Lung (tissue), 12 donors: ENCODE data around the gene RAB27A. TPM values are rescaled to one million over a fixed set of nuclear protein-coding genes. Genes with fewer than 3 reads are reported as not detected.

Source experiments
- ATAC-seq: fragments of 200-7000 bp; cut with Tn5 transposase; one replicate; pipeline ENCODE4 v1.9.1; 2020; ENCODE audit warnings: moderate number of reproducible peaks; ENCODE audit not compliant: insufficient read depth, low FRiP score
- DNase-seq, 3 donors: peaks; one replicate each; pipeline ENCODE4 v3.0.0-alpha.2; 2013 to 2017
- H3K27ac ChIP-seq, 2 donors: one replicate each; pipeline ENCODE4 v1.5.1; 2013; ENCODE audit warnings: mild to moderate bottlenecking in 2 of 2, moderate library complexity in 2 of 2, control low read depth in 1 of 2, inconsistent platforms in 1 of 2, low read depth in 1 of 2, low read length in 1 of 2
- H3K27me3 ChIP-seq, 3 donors: one replicate each; pipeline ENCODE4 v1.5.1; 2013; ENCODE audit warnings: low read length in 2 of 3; ENCODE audit not compliant: control insufficient read depth in 3 of 3, insufficient read depth in 3 of 3
- H3K36me3 ChIP-seq, 4 donors: one replicate each; pipeline ENCODE4 v1.5.1; 2013; ENCODE audit warnings: low read length in 4 of 4, mild to moderate bottlenecking in 1 of 4, moderate library complexity in 1 of 4; ENCODE audit not compliant: control insufficient read depth in 4 of 4, insufficient read depth in 4 of 4
- H3K4me1 ChIP-seq, 5 donors: one replicate each; pipeline ENCODE4 v1.5.1; 2013; ENCODE audit warnings: low read length in 5 of 5, mild to moderate bottlenecking in 2 of 5, moderate library complexity in 1 of 5; ENCODE audit not compliant: control insufficient read depth in 5 of 5, insufficient read depth in 5 of 5
- H3K4me3 ChIP-seq: one replicate; pipeline ENCODE4 v1.5.1; 2013; ENCODE audit warnings: mild to moderate bottlenecking, control low read depth, moderate library complexity
- H3K9ac ChIP-seq, 2 donors: one replicate each; pipeline ENCODE4 v1.5.1; 2013; ENCODE audit warnings: low read length in 2 of 2, control low read depth in 1 of 2; ENCODE audit not compliant: insufficient read depth in 1 of 2
- H3K9me3 ChIP-seq, 4 donors: one replicate each; pipeline ENCODE4 v1.5.1; 2013; ENCODE audit warnings: low read length in 3 of 4, mild to moderate bottlenecking in 1 of 4, moderate library complexity in 1 of 4; ENCODE audit not compliant: control insufficient read depth in 4 of 4, insufficient read depth in 3 of 4
- WGBS, 2 donors: extraction: QIAGEN DNeasy Blood & Tissue Kit; methylation state at CpG; one replicate each; pipeline ENCODE4 v1.1.7; 2013; 5-methylcytosine and 5-hydroxymethylcytosine counted together
- polyA plus RNA-seq, 2 donors: library from polyadenylated mRNA; stranded (reverse); fragments of 200-250 nt; gene quantifications; one replicate each; pipeline ENCODE4 v1.2.1, GENCODE V29; 2013
- total RNA-seq, 2 donors: library from RNA; depleted of rRNA in 1 of 2; stranded (reverse); fragments of >200 nt in 1 of 2; gene quantifications; one replicate each; pipeline ENCODE4 v1.2.1, GENCODE V29; 2014 to 2021
- TF ChIP-seq, protein P1 (sequence below): IDR thresholded peaks from 2 replicates; pipeline ENCODE4 v1.5.1; 2012; ENCODE audit warnings: mild to moderate bottlenecking; ENCODE audit errors: control extremely low read depth, extremely low read depth
- donor health status: control.
- donor health status: control.
- donor health status: Bipolar disorder and iron deficiency.
- donor health status: healthy.
- donor health status: DM: yes; HTN: yes; CAD: no.

Gene RAB27A
- total and polyA plus RNA-seq, 4 donors = 24.4 to 77.1 (median 63.4) TPM

DNA sequence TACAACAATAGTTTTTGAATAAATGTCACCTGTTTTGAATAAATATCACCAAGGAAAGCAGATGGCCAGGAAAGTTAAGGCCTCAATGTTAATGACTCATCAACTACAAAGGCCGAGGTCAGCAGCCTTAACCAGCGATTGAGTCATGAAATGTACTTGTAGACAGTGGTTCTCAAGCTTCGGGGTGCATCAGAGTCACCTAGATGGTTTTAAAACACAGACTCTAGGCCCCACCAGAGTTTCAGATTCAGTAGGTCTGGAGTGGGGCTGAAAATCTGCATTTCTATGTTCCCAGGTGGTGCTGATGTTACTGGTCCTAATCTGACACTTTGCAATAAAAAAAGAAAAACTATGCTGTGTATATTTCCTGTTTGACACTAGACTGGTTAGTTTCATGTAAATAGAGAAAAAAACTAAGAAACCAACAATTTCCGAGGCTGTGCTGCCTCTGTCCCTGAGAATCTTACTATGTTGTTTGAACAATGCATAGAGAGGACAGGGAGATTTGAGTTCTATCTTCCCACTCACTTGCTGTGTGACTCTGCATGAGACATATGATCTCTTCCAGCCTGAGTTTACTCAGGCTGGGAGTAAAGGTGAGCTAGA, 9.8 kb downstream of the RAB27A start:
- peak overlapping the region in 1 of 2 donors; percentile 34 for H3K27ac ChIP-seq

DNA sequence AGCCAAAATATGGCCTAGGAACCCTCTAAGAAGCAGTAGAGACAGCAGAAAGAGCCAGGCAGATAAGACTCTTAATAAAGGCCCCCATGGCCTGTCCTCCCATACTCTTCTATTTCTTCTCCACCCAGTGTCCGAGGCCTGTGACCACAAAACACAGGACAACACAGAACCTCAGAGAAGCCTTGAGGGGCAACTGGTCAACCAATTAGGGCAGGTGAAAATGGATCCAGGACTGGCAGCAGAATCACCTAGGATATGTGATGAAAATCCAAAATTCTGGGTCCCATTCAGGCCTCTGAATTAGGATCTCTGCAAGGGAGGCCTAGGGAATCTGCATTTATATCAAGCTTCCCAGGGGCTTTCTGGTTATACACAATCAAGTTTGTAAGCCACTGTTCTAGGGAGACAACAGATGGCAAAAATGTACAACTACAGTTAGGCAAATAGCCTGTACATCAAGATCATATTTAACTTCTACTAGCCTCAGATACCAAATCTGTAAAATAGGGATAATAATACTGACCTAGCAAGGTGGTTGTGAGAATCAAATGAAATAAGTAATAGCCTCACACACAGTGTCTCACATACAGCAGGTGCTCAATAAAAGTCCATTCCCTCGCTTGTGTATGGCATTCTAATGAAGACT, 10.4 kb downstream of the RAB27A start:
- no peak overlapping the region for H3K9ac ChIP-seq
- H3K4me1 ChIP-seq = peaks cover 0 to 15% (median 11%) of the 10 kb centered on the region in 5 donors
- H3K9me3 ChIP-seq = no peaks in the 10 kb centered on the region
- DNase-seq (no peak), ATAC-seq (no peak)
- TF ChIP-seq, protein P1, sequence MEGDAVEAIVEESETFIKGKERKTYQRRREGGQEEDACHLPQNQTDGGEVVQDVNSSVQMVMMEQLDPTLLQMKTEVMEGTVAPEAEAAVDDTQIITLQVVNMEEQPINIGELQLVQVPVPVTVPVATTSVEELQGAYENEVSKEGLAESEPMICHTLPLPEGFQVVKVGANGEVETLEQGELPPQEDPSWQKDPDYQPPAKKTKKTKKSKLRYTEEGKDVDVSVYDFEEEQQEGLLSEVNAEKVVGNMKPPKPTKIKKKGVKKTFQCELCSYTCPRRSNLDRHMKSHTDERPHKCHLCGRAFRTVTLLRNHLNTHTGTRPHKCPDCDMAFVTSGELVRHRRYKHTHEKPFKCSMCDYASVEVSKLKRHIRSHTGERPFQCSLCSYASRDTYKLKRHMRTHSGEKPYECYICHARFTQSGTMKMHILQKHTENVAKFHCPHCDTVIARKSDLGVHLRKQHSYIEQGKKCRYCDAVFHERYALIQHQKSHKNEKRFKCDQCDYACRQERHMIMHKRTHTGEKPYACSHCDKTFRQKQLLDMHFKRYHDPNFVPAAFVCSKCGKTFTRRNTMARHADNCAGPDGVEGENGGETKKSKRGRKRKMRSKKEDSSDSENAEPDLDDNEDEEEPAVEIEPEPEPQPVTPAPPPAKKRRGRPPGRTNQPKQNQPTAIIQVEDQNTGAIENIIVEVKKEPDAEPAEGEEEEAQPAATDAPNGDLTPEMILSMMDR = no peak
- H3K4me3 ChIP-seq = no peak overlapping the region
- no peak overlapping the region for H3K27ac ChIP-seq
- no peaks in the 10 kb centered on the region for H3K36me3 ChIP-seq
- H3K27me3 ChIP-seq = no peaks in the 10 kb centered on the region
- WGBS, 2 donors = 79 to 84% methylated on average over 2 of the region's 2 CpGs

More for the DNA sequence above, 9.8 kb downstream of the RAB27A start:
- DNase-seq = no peak
- Histone ChIP-seq H3K9ac (no peak overlapping the region), H3K27me3 (no peaks in the 10 kb centered on the region), H3K36me3 (no peaks in the 10 kb centered on the region), H3K4me3 (no peak overlapping the region), H3K9me3 (no peaks in the 10 kb centered on the region), H3K4me1 (peaks cover 0 to 18% (median 11%) of the 10 kb centered on the region in 5 donors)
- ATAC-seq = peak; percentile 15
- WGBS, 2 donors = 41 to 54% methylated on average over 4 of the region's 4 CpGs
- TF ChIP-seq, protein P1 = no peak

DNA sequence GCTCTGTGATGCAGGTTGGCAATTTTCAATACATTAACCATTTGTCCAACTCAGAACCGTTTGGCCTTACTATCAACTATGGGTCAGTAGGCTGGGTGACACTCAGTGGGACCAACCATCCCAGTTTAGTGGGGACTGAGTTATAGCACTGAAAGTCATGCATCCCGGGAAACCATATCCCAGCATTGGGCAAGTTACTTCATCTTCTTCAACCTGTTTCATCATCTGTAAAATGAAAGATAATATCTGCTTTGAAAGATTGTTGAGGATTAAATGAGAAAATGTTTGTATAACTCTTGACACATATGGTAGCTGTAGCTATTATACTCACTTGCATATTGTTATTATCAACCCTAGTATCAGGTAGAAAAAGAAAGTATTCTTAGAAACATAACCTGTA, 11.9 kb downstream of the RAB27A start:
- peak overlapping the region in 1 of 2 donors; percentile 8 for H3K27ac ChIP-seq
- WGBS, 2 donors = 46 to 74% methylated on average over 2 of the region's 2 CpGs
- H3K36me3 ChIP-seq = no peaks in the 10 kb centered on the region
- peaks cover 0 to 6% (median 3%) of the 10 kb centered on the region in 5 donors for H3K4me1 ChIP-seq
- TF ChIP-seq, protein P1 = no peak
- ATAC-seq = no peak
- DNase-seq = no peak
- H3K4me3 ChIP-seq = no peak overlapping the region
- no peak overlapping the region for H3K9ac ChIP-seq
- H3K27me3 ChIP-seq = no peaks in the 10 kb centered on the region
- no peaks in the 10 kb centered on the region for H3K9me3 ChIP-seq
